Mesodermal cell (in vitro differentiated cells): ENCODE results near the gene HOXB8.

ENCODE experiments used
- H3K27ac ChIP-seq: 2 replicates; pipeline ENCODE4 v1.7.0; 2013; ENCODE audit warnings: mild to moderate bottlenecking, low read depth, low read length, moderate library complexity; ENCODE audit not compliant: severe bottlenecking
- H3K36me3 ChIP-seq: 2 replicates; pipeline ENCODE4 v1.7.1; 2013; ENCODE audit warnings: mild to moderate bottlenecking, low read length, moderate library complexity; ENCODE audit not compliant: control insufficient read depth, insufficient read depth
- H3K4me1 ChIP-seq: one replicate; pipeline ENCODE4 v1.7.1; 2013; ENCODE audit warnings: mild to moderate bottlenecking, low read length; ENCODE audit not compliant: insufficient read depth, control insufficient read depth, poor library complexity, severe bottlenecking
- H3K4me3 ChIP-seq: 2 replicates; pipeline ENCODE4 v1.7.0; 2013; ENCODE audit warnings: low read length, control low read depth, mild to moderate bottlenecking; ENCODE audit not compliant: insufficient read depth, poor library complexity, severe bottlenecking; ENCODE audit errors: extremely low read depth
- H3K9me3 ChIP-seq: 2 replicates; pipeline ENCODE4 v1.7.1; 2013; ENCODE audit warnings: mild to moderate bottlenecking, low read length, moderate library complexity; ENCODE audit not compliant: control insufficient read depth
- WGBS, 2 experiments: methylation state at CpG; one replicate each; pipeline ENCODE4 v1.1.5; 2013; ENCODE audit warnings: missing lambda C conversion rate in 2 of 2; ENCODE audit not compliant: insufficient coverage in 2 of 2; 5-methylcytosine and 5-hydroxymethylcytosine counted together

The HOXB8 gene

DNA sequence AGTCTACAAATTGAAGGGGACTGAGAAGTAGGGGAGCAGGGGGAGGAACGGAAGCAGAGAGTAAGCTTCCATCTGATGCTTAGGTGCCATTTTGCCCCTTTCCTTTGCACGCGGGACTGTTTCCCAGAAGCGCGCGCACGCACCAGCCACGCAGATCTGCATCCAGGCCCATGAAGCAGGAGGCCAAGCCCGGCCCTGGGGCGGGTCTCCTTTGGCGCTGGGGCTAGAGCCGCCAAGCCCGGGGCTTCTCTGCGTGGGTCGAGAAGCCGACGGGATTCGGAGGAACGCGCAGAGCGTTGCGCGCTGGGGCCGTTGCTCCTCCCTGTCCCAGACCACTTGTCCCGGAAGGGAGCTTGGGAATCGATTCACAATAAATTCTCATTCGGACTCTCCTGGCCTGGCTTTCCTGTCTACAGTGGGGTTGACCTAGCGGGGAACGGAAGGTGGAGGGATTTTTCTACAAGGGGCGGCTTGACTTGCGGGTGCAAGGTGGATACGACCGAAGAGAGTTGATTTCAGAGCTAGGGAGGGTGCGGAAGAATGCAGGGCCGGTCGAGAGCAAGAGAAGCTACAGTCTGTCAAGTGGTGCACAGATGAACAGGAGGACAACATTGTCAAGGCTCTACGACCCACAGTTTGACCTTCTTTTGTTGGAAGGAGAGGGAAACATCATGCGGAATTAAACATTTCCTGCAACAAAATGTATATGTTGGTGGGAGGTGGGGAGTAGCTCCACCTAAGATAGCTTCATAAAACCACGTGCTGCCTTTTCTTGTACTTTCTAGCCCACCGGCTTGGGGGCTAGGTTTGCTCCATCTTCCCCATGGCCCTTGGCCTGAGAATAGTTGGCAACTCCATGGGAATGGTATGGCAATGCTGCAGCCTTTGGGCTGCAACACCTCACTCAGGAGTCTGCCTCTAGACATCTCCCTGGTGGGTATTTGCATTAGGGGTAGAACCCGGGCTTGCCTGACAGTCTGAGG lies 6.6 kb upstream of the HOXB8 start:
- no peak overlapping the region for H3K27ac ChIP-seq
- peaks cover 10% of the 10 kb centered on the region for H3K4me1 ChIP-seq
- no peaks in the 10 kb centered on the region for H3K9me3 ChIP-seq
- no peak overlapping the region for H3K4me3 ChIP-seq
- no peaks in the 10 kb centered on the region for H3K36me3 ChIP-seq
- 6 to 8% methylated on average over 34 to 36 of the region's 41 CpGs for WGBS, 2 experiments

DNA sequence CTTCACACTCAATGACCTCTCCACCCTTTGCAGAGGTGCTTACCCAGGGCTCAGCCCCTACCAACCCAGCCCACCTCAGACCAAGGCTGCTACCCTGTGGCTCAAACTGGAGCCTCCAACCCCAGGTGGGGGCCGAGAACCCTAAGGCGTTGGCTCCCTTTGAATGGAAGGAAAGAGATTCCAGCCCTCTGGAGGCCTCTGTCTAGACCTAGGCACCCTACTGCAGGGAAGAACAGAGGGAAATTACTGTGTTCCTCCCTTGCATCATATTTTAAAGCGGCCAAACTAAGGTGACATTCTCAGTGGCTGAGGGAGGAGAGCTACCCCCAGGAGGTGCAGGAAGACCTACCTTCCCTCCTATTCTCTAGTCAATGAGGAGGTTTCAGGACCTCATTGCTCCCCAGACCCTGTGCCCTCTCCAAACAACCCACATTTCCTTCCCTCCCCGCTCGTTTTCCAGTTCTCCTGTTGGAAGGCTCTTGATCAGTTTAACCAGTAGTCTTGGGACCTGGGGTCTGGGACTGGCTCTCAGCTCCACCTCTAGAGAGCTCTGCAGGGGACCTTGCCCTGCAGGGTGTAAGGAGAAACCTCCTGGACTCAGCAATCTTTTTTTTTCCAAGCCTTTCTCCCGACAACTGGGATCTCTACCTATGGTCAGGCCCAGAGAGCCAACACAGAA lies 5.5 kb upstream of the HOXB8 start:
- 4 to 13% methylated on average over 3 to 4 of the region's 6 CpGs for WGBS, 2 experiments
- Histone ChIP-seq H3K27ac (no peak overlapping the region), H3K36me3 (no peaks in the 10 kb centered on the region), H3K9me3 (no peaks in the 10 kb centered on the region), H3K4me3 (no peak overlapping the region), H3K4me1 (peaks cover 5% of the 10 kb centered on the region)

- Histone ChIP-seq H3K4me3 (no peak overlapping the region), H3K4me1 (peaks cover 5% of the 10 kb centered on the region), H3K27ac (peak overlapping the region; percentile 50), H3K36me3 (no peaks in the 10 kb centered on the region), H3K9me3 (no peaks in the 10 kb centered on the region)
- WGBS, 2 experiments = 4% methylated on average over 22 to 28 of the region's 32 CpGs
Observed at GRCh38 chr17:48619826-48620449, 4.8 kb upstream of the HOXB8 start.

DNA sequence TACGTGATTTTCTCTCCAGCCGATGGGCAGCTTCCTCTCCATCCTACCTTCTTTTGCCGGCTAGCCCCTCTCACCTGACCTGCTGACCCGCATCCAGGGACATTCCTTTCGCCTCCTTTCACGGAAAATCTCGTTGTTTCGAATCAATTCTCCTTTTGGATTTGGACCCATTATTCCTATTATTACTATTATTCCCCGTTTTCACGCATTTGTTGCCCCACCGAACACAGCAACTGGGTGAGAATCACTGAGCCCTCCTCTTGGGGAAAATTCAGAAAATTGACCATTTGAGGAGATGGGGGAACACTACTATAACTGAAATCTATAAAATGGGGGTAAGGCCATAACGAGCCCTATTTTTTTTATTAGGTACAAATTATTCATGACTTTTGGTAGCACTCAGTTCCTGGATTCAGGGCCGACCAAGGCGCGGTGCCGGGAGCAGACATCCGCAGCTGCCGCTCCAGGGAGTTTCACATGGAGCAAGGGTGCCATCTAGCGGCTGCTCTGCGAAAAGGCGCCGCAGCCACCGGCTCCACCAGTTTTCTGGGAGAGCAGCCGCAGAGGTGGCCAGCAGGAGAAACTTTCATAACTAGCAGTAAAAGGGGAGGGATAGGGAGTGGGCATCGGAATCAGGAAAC lies 3.3 kb upstream of the HOXB8 start:
- H3K4me1 ChIP-seq = peaks cover 5% of the 10 kb centered on the region
- no peak overlapping the region for H3K27ac ChIP-seq
- no peaks in the 10 kb centered on the region for H3K36me3 ChIP-seq
- no peaks in the 10 kb centered on the region for H3K9me3 ChIP-seq
- peak overlapping the region; percentile 17 for H3K4me3 ChIP-seq
- WGBS, 2 experiments = 1% methylated on average over 17 to 19 of the region's 25 CpGs

DNA sequence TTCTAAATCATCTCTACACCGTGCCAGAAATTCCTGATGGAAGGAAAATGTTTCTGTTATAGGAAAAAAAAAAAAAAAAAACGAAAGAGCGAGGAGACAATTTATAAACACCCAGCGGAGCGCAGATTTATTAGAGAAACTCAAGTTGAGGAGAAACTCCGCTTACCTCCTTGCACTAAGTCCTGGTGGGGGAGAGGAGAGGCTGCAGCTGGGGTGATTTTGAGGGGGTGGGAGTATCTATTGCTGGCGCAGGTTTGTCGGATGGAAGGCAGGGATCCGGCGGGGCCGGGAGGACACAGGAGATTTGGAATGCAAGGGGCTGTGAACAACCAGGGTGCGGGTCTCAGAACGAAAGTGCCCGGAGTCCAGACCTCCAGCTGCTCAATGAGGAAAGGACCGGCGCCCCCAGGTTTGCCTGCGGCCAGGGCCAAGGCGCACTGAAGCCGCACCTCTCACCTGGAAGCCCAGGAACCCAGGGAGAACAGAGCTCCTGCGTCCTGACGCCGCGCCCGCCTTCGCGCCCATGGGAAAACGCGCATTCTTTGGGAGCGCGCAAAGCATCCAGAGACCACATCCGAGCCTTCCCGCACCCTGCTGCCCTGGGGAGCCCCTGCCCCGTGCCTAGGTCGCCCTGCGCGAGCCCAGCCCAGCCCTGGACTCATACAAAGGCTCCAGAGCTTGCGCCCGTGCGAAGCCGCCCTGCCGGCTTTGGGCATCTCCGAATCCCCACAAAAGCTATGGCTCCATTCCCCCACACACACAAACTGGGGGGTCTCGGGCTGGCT lies 2.6 kb upstream of the HOXB8 start:
- Histone ChIP-seq H3K27ac (no peak overlapping the region), H3K36me3 (no peaks in the 10 kb centered on the region), H3K4me1 (peaks cover 5% of the 10 kb centered on the region), H3K9me3 (no peaks in the 10 kb centered on the region), H3K4me3 (no peak overlapping the region)
- WGBS, 2 experiments = 3% methylated on average over 38 to 39 of the region's 43 CpGs

- H3K27ac ChIP-seq = peak overlapping the region; percentile 56
- no peak overlapping the region for H3K4me3 ChIP-seq
- H3K36me3 ChIP-seq = no peaks in the 10 kb centered on the region
- H3K9me3 ChIP-seq = no peaks in the 10 kb centered on the region
- peaks cover 6% of the 10 kb centered on the region for H3K4me1 ChIP-seq
- WGBS, 2 experiments = 5 to 7% methylated on average over 11 to 12 of the region's 15 CpGs
Observed at GRCh38 chr17:48616717-48617470, 1.8 kb upstream of the HOXB8 start.

- 6 to 21% methylated on average over 4 to 7 of the region's 17 CpGs for WGBS, 2 experiments
- no peaks in the 10 kb centered on the region for H3K9me3 ChIP-seq
- H3K36me3 ChIP-seq = no peaks in the 10 kb centered on the region
- H3K4me3 ChIP-seq = no peak overlapping the region
- peaks cover 9% of the 10 kb centered on the region for H3K4me1 ChIP-seq
- H3K27ac ChIP-seq = peak overlapping the region; percentile 24
Observed at GRCh38 chr17:48615963-48616716, 1.0 kb upstream of the HOXB8 start.

DNA sequence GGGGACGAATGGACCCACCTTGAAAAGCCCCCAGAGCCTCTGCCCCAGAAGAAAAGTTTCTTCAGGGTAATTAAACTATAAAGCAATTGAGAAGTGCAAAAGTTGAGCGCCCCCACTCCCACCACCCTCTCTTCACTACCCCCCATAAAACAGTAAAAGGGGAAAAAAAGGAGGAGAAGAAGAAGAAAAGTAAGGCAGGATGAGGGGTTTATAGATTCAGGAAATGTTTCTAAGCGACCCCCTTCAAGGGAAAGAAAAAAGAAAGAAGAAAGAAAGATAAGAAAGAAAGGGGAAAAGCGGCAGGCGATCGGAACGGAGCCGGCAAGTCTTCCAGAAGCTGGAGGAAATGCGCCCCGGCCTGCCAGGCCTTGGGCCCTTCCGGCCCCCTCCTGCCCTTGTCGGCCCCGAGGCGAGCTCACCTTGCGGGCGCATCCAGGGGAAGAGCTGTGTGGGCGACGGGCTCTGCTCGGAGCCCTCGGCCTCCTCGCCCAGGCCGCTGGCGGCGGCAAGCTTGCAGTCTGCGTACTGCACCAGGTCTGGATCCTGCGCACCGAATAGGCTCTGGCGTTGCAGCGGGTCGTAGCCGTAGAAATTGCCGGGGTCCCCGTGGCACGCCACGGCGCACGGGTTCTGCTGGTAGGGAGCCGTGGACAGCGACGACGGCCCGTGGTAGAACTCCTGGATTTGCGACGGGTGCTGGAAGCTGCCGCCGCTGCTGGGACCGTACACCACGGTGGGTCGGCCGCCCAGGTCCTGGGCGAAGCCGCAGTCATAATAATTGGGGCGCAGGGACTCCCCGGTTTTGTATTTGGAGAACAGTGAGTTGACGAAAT lies 1.0 kb downstream of the HOXB8 start:
- H3K36me3 ChIP-seq = no peaks in the 10 kb centered on the region
- whole genome bisulfite sequencing, 2 experiments = 1 to 2% methylated on average over 45 to 47 of the region's 55 CpGs
- no peaks in the 10 kb centered on the region for H3K9me3 ChIP-seq
- peak overlapping the region; percentile 74 for H3K27ac ChIP-seq
- H3K4me3 ChIP-seq = peak overlapping the region; percentile 45
- H3K4me1 ChIP-seq = peaks cover 22% of the 10 kb centered on the region
